ENCODE results near the gene OR51B2.

The OR51B2 gene

GRCh38 chr11:5281596-5281995, 42.5 kb downstream of the OR51B2 start:
- no peak for FAIRE-seq

GRCh38 chr11:5280582-5281102, 43.5 kb downstream of the OR51B2 start:
- FAIRE-seq, result no peak

GRCh38 chr11:5279471-5280090, 44.5 kb downstream of the OR51B2 start:
- FAIRE-seq, result no peak

- no peak for FAIRE-seq
Measured at GRCh38 chr11:5277807-5278382, 46.2 kb downstream of the OR51B2 start.

GRCh38 chr11:5276697-5277096, 47.4 kb downstream of the OR51B2 start:
- FAIRE-seq, result no peak

GRCh38 chr11:5275369-5276110, 48.6 kb downstream of the OR51B2 start:
- FAIRE-seq, result no peak

GRCh38 chr11:5274395-5274794, 49.7 kb downstream of the OR51B2 start:
- FAIRE-seq, result no peak
